Thymus (tissue), 11 donors: ENCODE measurements around the gene CCDC170. TPM values are rescaled to one million over a fixed set of nuclear protein-coding genes. Genes with fewer than 3 reads are reported as not detected.

ENCODE experiments used
- DNase-seq, 9 donors: peaks; one replicate each; pipeline ENCODE4 v3.0.0-alpha.2; 2013; ENCODE audit warnings: low spot score in 9 of 9, low read depth in 6 of 9, missing footprints in 1 of 9
- H3K27ac ChIP-seq, 2 donors: one replicate each; pipeline ENCODE4 v1.5.1; 2013; ENCODE audit warnings: control low read depth in 1 of 2, low read depth in 1 of 2, low read length in 1 of 2, mild to moderate bottlenecking in 1 of 2, moderate library complexity in 1 of 2
- H3K27me3 ChIP-seq, 2 donors: one replicate each; pipeline ENCODE4 v1.5.1; 2013; ENCODE audit warnings: low read length in 1 of 2; ENCODE audit not compliant: control insufficient read depth in 2 of 2, insufficient read depth in 1 of 2
- H3K36me3 ChIP-seq, 2 donors: one replicate each; pipeline ENCODE4 v1.5.1; 2013; ENCODE audit warnings: low read length in 1 of 2, mild to moderate bottlenecking in 1 of 2, moderate library complexity in 1 of 2; ENCODE audit not compliant: control insufficient read depth in 2 of 2, insufficient read depth in 2 of 2
- H3K4me1 ChIP-seq, 2 donors: one replicate each; pipeline ENCODE4 v1.5.1; 2013; ENCODE audit warnings: low read length in 2 of 2; ENCODE audit not compliant: control insufficient read depth in 2 of 2, insufficient read depth in 2 of 2
- H3K4me3 ChIP-seq, 2 donors: one replicate each; pipeline ENCODE4 v1.5.1; 2013; ENCODE audit warnings: low read length in 2 of 2, control low read depth in 1 of 2, mild to moderate bottlenecking in 1 of 2
- H3K9me3 ChIP-seq, 2 donors: one replicate each; pipeline ENCODE4 v1.5.1; 2013; ENCODE audit warnings: low read length in 1 of 2, mild to moderate bottlenecking in 1 of 2; ENCODE audit not compliant: control insufficient read depth in 2 of 2, insufficient read depth in 1 of 2
- WGBS: extraction: QIAGEN DNeasy Blood & Tissue Kit; methylation state at CpG from one replicate; pipeline ENCODE4 v1.1.7; 2013; 5-methylcytosine and 5-hydroxymethylcytosine counted together
- polyA plus RNA-seq: library from polyadenylated mRNA; stranded (reverse); fragments of 200-250 nt; gene quantifications from one replicate; pipeline ENCODE4 v1.2.3, GENCODE V29; 2013
- total RNA-seq: library from RNA; stranded (reverse); fragments of 120-200 nt; gene quantifications from one replicate; pipeline ENCODE4 v1.2.4, GENCODE V29; 2013
- donor health status: healthy.

Gene CCDC170
- total and polyA plus RNA-seq, 2 donors, result 0.21 to 0.66 TPM

DNA sequence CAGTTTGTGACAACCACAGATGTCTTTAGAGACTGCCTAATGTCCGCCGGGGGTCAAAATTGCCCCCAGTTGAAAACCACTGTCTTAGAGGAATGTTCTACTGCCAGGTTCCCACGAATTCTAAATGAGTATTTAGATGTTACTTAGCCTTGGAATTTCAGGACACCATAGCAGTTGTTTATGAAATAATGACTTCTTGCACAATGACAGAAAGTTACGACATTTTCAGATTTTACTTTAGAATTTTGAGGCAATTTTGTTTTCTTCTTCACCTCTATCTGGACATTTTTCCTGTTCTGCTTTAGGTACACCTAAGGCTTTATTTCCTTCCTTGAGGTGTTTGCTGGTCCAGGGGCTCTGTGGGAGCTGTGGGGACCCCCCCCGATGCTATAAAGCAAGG, 83.4 kb downstream of the CCDC170 start:
- Histone ChIP-seq H3K36me3 (no peaks in the 10 kb centered on the region), H3K27ac (no peak overlapping the region), H3K27me3 (no peaks in the 10 kb centered on the region), H3K9me3 (no peaks in the 10 kb centered on the region), H3K4me3 (no peak overlapping the region), H3K4me1 (no peaks in the 10 kb centered on the region)
- WGBS, result 92% methylated on average over 5 of the region's 5 CpGs
- DNase-seq, result no peak

DNA sequence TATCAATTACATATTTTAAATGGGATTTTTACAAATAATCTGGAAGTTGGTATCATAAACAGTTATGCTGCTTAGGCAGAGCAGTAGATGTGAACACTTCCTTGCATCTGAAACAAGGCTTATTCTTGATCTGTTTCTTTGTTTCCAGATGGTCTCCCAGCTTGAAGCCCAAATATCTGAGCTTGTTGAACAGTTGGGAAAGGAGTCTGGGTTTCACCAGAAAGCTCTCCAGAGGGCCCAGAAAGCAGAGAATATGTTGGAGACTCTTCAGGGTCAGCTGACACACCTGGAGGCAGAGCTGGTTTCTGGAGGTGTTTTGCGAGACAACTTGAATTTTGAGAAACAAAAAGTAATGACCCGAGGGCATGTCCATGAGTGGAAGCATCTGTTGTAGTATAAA, 91.9 kb downstream of the CCDC170 start:
- H3K9me3 ChIP-seq, result no peaks in the 10 kb centered on the region
- H3K4me1 ChIP-seq, result no peaks in the 10 kb centered on the region
- DNase-seq, result no peak
- H3K36me3 ChIP-seq, result no peaks in the 10 kb centered on the region
- no peaks in the 10 kb centered on the region for H3K27me3 ChIP-seq
- no peak overlapping the region for H3K27ac ChIP-seq
- 98% methylated on average over 2 of the region's 2 CpGs for WGBS
- H3K4me3 ChIP-seq, result no peak overlapping the region

- Histone ChIP-seq H3K4me1 (no peaks in the 10 kb centered on the region), H3K36me3 (no peaks in the 10 kb centered on the region), H3K27me3 (no peaks in the 10 kb centered on the region), H3K9me3 (no peaks in the 10 kb centered on the region), H3K27ac (no peak overlapping the region), H3K4me3 (no peak overlapping the region)
- no peak for DNase-seq
- WGBS, result 70% methylated on average over 6 of the region's 6 CpGs
Measured at GRCh38 chr6:151589667-151590066, 95.8 kb downstream of the CCDC170 start.

DNA sequence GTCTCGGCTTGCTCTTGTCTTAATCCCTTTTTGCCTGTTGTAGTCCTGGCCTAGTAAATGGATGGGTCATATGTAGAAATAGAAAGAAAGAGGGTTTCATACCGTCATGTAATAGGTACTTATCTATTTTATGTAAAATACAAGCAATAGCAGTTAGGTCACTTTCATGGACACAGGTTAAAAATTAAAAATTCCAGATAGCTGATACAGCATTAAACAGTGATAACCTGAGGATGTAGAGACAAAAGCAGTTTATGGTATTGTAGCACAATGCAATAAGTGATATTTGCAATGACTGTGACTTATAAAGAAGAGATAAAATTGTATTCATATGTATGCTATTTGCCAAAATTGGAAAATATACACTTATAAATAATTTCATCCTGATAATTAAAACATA, 96.9 kb downstream of the CCDC170 start:
- WGBS, result 96% methylated on average over 2 of the region's 2 CpGs
- H3K27ac ChIP-seq, result no peak overlapping the region
- H3K4me3 ChIP-seq, result no peak overlapping the region
- no peaks in the 10 kb centered on the region for H3K4me1 ChIP-seq
- DNase-seq, result no peak
- no peaks in the 10 kb centered on the region for H3K36me3 ChIP-seq
- no peaks in the 10 kb centered on the region for H3K9me3 ChIP-seq
- H3K27me3 ChIP-seq, result no peaks in the 10 kb centered on the region

DNA sequence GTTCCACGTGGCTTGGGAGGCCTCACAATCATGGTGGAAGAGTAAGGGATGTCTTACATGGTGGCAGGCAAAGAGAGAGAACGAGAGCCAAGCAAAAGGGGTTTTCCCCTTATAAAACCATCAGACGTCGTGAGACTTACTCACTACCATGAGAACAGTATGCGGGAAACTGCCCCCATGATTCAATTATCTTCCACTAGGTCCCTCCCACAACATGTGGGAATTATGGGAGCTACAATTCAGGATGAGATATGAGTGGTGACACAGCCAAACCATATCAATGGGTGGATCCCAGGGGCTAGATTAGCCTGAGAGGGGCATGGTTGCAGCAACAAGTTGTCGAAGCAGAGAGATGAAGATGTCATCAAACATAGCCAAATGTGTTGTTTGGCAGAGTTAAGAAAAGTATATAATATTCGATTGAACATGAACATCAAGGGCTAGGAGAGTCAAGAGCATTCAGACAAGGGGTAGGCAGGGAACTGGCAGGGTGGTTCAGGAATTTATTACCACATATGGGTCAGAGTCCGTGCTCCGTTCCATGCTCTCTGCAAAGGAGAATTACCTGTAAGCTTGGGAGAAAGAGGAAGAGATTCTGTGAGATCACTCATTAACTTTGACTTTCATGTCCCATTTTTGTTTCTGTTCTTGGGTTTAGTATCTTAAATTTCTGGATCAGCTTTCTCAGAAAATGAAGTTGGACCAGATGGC, 98.8 kb downstream of the CCDC170 start:
- no peak for DNase-seq
- WGBS, result 96% methylated on average over 9 of the region's 9 CpGs

GRCh38 chr6:151609146-151609902, 115.5 kb downstream of the CCDC170 start:
- 95% methylated on average over 4 of the region's 4 CpGs for WGBS
- Histone ChIP-seq H3K4me3 (no peak overlapping the region), H3K36me3 (no peaks in the 10 kb centered on the region), H3K9me3 (no peaks in the 10 kb centered on the region), H3K4me1 (no peaks in the 10 kb centered on the region), H3K27ac (no peak overlapping the region), H3K27me3 (no peaks in the 10 kb centered on the region)
- DNase-seq, result no peak

More for the DNA sequence above, 98.8 kb downstream of the CCDC170 start:
- Histone ChIP-seq H3K4me3 (no peak overlapping the region), H3K27ac (no peak overlapping the region), H3K4me1 (no peaks in the 10 kb centered on the region), H3K9me3 (no peaks in the 10 kb centered on the region), H3K27me3 (no peaks in the 10 kb centered on the region), H3K36me3 (no peaks in the 10 kb centered on the region)

DNA sequence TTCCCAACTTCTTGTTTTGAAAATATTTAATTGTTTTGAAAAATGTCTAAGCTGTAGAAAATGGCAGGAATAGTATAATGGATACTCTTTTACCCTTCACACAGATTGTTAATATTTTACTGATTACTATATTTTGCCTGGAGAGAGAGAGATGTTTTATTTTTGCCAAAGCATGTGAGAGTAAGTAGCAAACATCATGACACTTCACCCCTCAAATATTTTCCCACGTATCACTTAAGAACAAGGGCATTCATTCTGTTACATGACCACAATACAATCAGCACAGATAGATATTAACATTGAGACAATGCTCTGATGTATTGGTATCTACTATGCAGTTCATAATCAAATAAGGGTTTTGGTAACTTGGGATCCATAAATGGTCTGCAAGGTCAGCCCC, 116.5 kb downstream of the CCDC170 start:
- no peaks in the 10 kb centered on the region for H3K27me3 ChIP-seq
- H3K36me3 ChIP-seq, result no peaks in the 10 kb centered on the region
- no peak for DNase-seq
- no peaks in the 10 kb centered on the region for H3K9me3 ChIP-seq
- no peak overlapping the region for H3K27ac ChIP-seq
- H3K4me1 ChIP-seq, result no peaks in the 10 kb centered on the region
- no peak overlapping the region for H3K4me3 ChIP-seq
- WGBS, result 97% methylated on average over 1 of the region's 1 CpG

DNA sequence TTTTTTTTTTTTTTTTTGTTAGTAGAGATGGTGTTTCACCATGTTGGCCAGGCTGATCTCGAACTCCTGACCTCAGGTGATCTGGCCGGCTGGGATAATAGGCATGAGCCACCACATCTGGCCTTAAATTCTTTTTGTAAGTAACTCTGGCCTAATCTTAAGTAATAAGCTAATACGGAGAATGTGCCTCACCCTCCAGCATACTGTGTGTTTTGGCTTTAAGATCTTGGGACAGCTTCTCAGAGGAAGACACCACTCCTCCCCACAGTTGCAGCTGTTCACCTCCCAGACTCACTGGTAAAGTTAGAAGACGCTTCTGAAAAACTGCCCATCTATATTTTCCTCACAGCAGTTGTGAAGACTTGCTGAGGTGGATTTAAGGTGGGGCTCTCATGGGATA, 120.8 kb downstream of the CCDC170 start:
- Histone ChIP-seq H3K4me1 (peaks cover 0 to 11% of the 10 kb centered on the region in 2 donors), H3K9me3 (no peaks in the 10 kb centered on the region), H3K36me3 (no peaks in the 10 kb centered on the region), H3K27me3 (no peaks in the 10 kb centered on the region), H3K27ac (no peak overlapping the region), H3K4me3 (no peak overlapping the region)
- DNase-seq, result peak in 1 of 9 donors; percentile 8
- WGBS, result 83% methylated on average over 4 of the region's 4 CpGs

GRCh38 chr6:151616091-151616513, 122.3 kb downstream of the CCDC170 start:
- DNase-seq, result peak in 2 of 9 donors; percentile 11 to 24
- 30% methylated on average over 5 of the region's 5 CpGs for WGBS
- Histone ChIP-seq H3K36me3 (no peaks in the 10 kb centered on the region), H3K27me3 (no peaks in the 10 kb centered on the region), H3K4me1 (peaks cover 0 to 11% of the 10 kb centered on the region in 2 donors), H3K27ac (no peak overlapping the region), H3K4me3 (no peak overlapping the region), H3K9me3 (no peaks in the 10 kb centered on the region)
